ENCODE results near the gene GRIN3B.

Gene GRIN3B

DNA sequence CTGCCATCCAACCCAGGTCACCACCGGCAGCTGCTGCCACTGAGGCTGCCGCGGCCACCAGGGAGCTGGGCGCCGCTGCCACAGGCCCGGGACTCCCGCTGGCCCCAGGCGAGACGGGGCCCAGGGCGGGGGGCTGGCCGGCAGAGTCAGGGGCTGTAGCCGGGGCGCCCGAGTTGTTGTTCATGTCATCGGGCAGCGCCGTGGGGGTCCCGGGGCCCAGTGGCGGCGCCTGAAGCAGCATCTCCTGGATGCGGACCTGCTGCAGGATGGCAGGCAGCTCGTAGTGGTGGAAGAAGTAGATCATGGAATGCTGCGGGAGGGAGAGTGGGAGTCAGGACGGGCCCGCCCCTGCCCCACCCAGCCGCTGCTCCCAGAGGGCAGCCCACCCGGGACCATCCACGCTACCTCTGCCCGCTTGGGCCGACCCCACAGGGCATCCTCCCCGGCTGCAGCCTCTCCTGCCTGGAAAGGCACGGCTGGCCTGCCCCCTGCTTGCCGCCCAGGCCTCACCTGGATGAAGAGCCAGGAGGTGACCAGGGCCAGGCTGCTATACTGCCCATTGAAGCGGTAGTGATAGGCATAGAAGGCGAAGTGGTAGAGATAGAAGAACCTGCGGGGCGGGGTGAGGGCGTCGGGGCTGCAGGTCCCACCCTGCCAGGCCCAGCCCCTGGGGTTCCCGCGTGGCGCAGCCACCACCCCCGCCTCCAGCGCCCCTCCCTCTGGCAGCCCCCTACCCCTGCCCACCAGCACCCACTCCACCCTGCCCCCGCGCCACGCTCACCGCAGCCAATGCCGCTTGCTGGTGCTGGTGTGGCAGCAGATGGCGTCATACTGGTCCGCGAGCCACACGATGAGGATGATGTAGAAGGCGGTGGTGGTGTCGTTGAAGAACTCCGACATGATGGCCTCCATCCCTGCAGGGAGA lies 10.6 kb downstream of the GRIN3B start:
- no peak for TF ChIP-seq POLR2AphosphoS5 (IDR thresholded peaks at IDR 0.05; ENCODE audit: low read depth, low read length)
- TF ChIP-seq POLR2A (IDR thresholded peaks at IDR 0.05; ENCODE audit: low read depth, low read length), result no peak
- no peak for TF ChIP-seq TAF1 (IDR thresholded peaks at IDR 0.05; ENCODE audit: borderline replicate concordance, low read depth, low read length)
- DNase-seq (ENCODE audit: insufficient read length) (no peak), FAIRE-seq (no peak)

DNA sequence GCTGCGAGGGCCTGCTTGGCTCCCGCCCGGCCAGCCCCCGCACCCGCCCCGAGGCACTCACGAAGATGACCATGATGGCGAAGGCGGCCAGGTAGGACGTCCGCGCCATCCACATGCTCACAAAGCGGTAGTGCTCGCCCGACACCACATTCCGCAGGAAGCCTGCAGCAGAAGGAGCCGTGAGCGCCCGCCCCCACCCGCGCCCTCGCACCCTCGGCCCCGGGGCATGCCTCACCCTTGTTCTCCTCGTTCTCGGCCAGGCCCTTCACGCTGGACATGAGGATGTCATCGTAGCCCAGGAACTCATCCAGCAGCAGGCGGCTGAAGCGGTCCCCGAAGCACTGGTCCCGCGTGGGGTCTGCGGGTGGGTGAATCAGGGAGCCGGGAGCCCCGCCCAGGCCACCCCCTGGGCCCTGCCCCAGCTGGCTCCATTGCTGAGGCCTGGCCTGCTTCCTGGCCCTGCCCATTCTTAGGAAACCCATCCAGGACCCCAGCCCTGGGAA lies 11.7 kb downstream of the GRIN3B start:
- DNase-seq (ENCODE audit: insufficient read length) (no peak), FAIRE-seq (no peak)
- TF ChIP-seq TAF1 (IDR thresholded peaks at IDR 0.05; ENCODE audit: borderline replicate concordance, low read depth, low read length) (no peak), POLR2AphosphoS5 (IDR thresholded peaks at IDR 0.05; ENCODE audit: low read depth, low read length) (no peak), POLR2A (IDR thresholded peaks at IDR 0.05; ENCODE audit: low read depth, low read length) (no peak)

DNA sequence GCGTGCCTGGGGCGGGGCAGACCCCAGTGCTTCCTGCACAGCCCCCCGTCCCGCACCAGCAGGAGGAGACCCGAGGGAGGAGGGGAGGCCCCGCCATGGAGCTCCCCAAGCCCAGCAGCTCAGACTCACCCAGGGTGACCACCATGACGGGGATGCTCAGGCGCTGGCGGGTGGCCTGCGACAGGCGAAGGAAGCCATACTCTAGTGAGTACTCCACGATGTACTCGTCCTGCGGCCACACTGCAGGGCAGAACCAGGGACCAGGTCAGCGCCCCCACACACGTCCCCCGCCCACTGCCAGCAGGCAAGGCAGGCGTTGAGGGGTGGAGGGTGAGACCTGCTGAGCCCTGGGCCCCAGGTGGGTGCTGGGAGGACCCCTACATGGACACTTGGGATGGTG lies 12.1 kb downstream of the GRIN3B start:
- FAIRE-seq, result no peak
- DNase-seq (ENCODE audit: insufficient read length), result no peak

DNA sequence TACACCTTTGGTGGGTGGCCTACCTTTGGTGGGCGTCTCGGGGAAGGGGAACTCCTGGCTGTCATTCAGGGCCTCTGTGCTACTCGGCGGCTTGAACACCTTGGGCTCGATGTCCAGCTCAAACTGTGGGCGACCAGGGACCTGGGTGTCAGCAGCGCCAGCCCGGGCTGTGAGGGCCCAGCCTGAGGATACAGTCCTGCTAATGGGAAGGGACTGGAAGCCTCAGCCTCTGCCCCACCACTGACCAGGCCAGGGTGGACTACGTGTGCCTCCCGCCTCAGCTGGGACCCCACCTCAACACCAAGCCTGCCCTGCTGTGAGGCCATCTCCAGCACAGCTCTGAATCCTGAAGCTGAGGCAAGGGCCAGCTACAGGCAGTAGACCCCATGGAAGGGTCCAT lies 13.0 kb downstream of the GRIN3B start:
- no peak for FAIRE-seq
- DNase-seq (ENCODE audit: insufficient read length), result no peak
- no peak for TF ChIP-seq TAF1 (IDR thresholded peaks at IDR 0.05; ENCODE audit: borderline replicate concordance, low read depth, low read length)
- no peak for TF ChIP-seq POLR2A (IDR thresholded peaks at IDR 0.05; ENCODE audit: low read depth, low read length)
- TF ChIP-seq POLR2AphosphoS5 (IDR thresholded peaks at IDR 0.05; ENCODE audit: low read depth, low read length), result no peak

More for the DNA sequence above, 12.1 kb downstream of the GRIN3B start:
- TF ChIP-seq POLR2AphosphoS5 (IDR thresholded peaks at IDR 0.05; ENCODE audit: low read depth, low read length) (no peak), POLR2A (IDR thresholded peaks at IDR 0.05; ENCODE audit: low read depth, low read length) (no peak), TAF1 (IDR thresholded peaks at IDR 0.05; ENCODE audit: borderline replicate concordance, low read depth, low read length) (no peak)

DNA sequence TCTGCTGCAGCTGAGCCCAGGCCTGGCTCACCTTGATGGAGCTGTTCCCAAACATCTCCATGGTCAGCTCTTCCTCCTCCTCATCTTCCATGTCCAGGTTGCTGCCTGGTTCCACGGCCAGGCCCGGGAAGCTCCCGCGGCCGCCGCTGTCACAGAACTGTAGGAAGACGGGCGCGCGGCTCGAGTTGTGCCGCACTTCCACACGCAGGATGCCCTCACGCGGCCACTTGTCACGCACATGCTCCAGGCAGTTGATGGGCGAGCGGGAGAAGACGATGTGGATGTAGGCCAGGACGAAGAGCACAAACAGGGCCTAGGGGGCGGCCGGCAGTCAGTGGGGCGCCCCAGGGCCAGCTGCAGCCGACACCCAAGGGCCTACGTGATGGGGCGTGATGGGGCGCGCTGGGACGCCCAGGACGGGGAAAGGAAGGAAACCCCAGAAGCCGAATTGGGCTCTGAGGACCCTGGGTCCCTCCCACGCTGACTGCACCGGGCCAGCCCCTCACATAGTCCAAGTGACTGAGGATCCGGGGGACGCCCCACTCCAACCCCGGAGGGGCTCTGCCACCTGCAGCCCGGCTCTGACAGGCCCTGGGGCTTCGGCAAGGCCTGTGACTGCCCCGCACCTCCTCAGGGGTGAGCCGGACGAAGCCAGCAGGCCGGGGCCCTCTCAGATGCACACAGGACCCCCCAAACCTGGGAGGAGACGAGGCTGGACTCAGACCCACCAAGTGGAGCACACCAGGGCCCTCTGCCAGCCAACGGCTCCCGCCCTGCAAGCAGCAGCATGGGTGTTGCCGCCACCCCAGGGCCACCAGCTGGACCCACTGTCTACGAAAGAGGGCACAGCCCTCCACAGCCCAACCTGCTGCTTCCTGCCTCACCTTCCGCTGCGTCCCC lies 14.2 kb downstream of the GRIN3B start:
- FAIRE-seq (no peak), DNase-seq (ENCODE audit: insufficient read length) (no peak)
- TF ChIP-seq TAF1 (IDR thresholded peaks at IDR 0.05; ENCODE audit: borderline replicate concordance, low read depth, low read length), result no peak
- no peak for TF ChIP-seq POLR2AphosphoS5 (IDR thresholded peaks at IDR 0.05; ENCODE audit: low read depth, low read length)

DNA sequence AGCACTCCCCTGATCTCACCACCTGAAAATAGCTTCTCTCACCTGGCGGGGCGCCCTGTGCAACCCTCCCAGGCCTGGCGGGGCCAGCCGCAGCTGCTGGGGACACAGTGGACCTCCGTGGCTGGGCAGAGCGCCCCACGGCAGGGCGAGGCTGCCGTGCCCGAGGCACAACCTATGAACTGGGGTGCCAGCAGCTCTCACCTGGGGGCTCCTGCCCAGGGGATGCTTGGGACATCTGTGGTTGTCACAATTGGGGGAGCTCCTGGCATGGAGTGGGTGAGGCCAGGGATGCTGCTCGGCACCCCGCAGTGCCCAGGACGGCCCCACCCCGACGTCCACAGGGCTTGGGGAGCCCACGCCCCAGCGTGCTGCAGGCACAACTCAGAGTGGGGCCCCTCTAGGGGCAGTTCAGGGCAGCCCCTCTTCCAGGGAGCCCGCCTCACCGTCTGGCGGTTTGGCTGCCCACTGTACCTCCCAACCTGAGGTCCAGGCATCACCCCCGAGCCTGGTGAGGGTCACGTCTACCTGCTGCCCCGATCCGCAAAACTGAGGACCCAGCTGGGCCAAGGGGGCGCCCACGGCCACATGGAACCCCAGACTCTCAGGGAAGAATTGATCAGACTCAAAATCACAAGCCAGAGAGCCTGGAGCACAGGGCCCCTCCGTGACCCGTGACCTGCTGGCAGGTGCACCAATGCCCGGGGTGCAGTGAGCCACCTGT lies 15.0 kb downstream of the GRIN3B start:
- DNase-seq (ENCODE audit: insufficient read length) (no peak), FAIRE-seq (no peak)
- TF ChIP-seq TAF1 (IDR thresholded peaks at IDR 0.05; ENCODE audit: borderline replicate concordance, low read depth, low read length) (no peak), POLR2AphosphoS5 (IDR thresholded peaks at IDR 0.05; ENCODE audit: low read depth, low read length) (no peak), POLR2A (IDR thresholded peaks at IDR 0.05; ENCODE audit: low read depth, low read length) (no peak)

DNA sequence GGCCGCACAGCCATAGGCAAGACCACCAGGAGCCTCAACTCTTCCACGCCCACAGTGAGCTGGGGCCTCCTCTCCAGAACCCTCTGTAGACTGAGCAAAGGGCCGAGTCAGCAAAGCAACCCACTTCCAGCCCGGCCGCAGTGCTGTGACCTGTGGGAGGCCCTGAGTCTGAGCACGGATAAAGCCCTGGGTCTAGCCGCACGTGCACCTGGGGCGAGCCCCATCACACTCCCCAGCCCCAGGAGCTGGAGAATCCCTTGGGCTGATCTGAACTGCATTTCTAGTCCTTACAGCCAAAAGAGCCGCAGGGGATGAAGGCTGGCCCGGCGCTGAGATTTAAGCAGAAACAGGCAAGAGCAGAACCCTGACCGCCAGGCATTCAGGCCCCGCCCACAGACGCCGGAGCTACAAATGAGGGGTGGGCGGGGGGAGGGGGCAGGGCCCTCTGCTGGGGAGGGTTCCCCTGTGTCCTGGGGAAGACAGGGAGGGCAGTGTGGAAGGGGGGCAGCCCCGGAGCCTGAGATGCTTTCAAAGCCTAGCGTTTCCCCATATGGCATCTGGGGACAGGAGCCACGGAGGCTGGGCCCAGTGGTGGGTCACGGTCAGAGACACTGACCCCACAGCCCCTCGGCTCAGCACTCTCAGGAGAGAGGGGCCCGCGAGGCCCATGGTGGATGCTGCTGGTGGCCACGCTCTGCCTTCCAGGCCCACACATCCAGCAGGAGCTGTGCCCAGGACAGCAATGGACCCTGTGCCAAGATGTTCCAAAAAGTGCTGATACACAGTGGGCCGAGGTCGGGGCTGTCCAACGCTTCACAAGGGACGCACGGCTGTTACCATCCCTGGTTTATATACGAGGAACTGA lies 15.8 kb downstream of the GRIN3B start:
- FAIRE-seq (no peak), DNase-seq (ENCODE audit: insufficient read length) (no peak)
- TF ChIP-seq POLR2A (IDR thresholded peaks at IDR 0.05; ENCODE audit: low read depth, low read length) (no peak), POLR2AphosphoS5 (IDR thresholded peaks at IDR 0.05; ENCODE audit: low read depth, low read length) (no peak), TAF1 (IDR thresholded peaks at IDR 0.05; ENCODE audit: borderline replicate concordance, low read depth, low read length) (no peak)

DNA sequence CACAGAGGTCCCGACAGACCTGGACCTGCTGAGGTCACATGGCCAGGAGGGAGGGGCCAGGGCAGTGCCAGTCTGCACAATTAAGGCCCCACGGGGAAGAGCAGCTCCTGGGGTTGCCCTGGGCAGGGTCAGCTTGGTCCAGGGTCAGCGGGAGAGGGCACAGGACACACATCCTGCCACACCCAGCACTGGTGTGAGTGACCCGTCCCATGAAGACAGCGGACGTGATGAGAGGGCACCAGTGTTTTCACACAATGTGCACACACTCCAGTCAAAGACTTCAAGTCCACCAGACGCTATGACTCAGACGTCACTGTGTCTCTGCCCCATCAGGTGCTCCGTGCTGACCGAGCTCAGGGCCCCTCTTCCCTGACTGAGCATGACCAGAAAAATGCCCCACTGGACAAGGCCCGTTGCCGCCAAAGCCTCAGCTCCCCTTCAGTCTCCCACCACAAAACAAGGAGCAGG lies 16.5 kb downstream of the GRIN3B start:
- TF ChIP-seq POLR2AphosphoS5 (IDR thresholded peaks at IDR 0.05; ENCODE audit: low read depth, low read length), result no peak
- no peak for TF ChIP-seq TAF1 (IDR thresholded peaks at IDR 0.05; ENCODE audit: borderline replicate concordance, low read depth, low read length)
- no peak for TF ChIP-seq POLR2A (IDR thresholded peaks at IDR 0.05; ENCODE audit: low read depth, low read length)
- DNase-seq (ENCODE audit: insufficient read length) (no peak), FAIRE-seq (peak; percentile 56)

DNA sequence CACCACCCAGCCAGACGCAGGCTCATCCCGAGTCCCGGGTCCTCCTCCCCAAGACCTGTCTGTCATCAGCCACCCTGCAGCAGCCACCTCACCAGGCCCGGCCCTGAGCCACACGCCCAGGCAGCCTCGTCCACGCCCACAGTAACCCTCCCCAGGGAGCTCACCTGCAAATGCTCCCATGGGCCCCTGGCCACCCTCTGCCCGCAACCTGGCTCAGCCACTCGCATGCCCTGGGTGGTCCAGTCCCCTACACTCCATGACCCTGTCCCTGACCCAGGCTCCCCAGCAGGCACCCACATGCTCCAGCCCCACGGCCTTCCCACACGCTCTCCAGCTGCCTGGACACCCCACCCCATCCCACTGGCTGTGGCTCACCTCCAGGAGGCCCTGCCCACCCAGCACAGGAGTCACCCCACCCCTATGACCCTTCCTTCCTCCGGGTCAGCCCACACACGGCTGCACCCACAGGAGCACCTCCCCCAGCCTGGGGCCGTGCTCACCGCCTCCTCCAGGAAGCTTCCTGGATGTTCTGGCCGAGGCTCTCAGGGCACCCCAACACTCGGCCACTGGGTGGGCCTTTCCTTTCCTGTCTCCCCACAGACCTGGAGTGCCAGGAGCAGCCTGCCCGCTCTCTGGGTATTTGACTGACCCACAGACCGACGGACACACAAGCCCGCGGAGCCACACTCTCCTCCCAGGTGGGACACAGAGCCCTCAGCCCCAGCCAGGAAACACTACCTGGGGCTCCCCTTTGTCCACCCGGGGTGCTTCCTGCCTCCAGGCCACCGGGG lies 17.1 kb downstream of the GRIN3B start:
- no peak for TF ChIP-seq TAF1 (IDR thresholded peaks at IDR 0.05; ENCODE audit: borderline replicate concordance, low read depth, low read length)
- no peak for TF ChIP-seq POLR2A (IDR thresholded peaks at IDR 0.05; ENCODE audit: low read depth, low read length)
- TF ChIP-seq POLR2AphosphoS5 (IDR thresholded peaks at IDR 0.05; ENCODE audit: low read depth, low read length), result no peak; the same call in 1 of the 2 replicates
- FAIRE-seq, result peak; percentile 64
- DNase-seq (ENCODE audit: insufficient read length), result peak; percentile 55

Data from GM12892 (cell line).